Right ventricle myocardium superior (tissue), 1 donor: ENCODE results near the gene ADGRV1. TPM values are rescaled to one million over a fixed set of nuclear protein-coding genes. Genes with fewer than 3 reads are reported as not detected.

ENCODE experiments used
- ATAC-seq: fragments of 200-7000 bp; cut with Tn5 transposase; one replicate; pipeline ENCODE4 v1.9.1; 2020; ENCODE audit warnings: mild to moderate bottlenecking; ENCODE audit not compliant: poor library complexity
- DNase-seq: peaks from one replicate; pipeline ENCODE4 v3.0.0-alpha.2; 2020
- intact Hi-C: fragments of 100-400 bp; cut with DNase I; formaldehyde crosslinking; loops from one replicate; pipeline ENCODE4 v1.11.2; 2022
- total RNA-seq: library from RNA; stranded (reverse); fragmentation: NEBNext Ultra II Directional; extraction: Animal tissue kit (Norgen Biotek cat#: 25700); gene quantifications from one replicate; pipeline ENCODE4 v1.2.1, GENCODE V29; 2021
- donor health status: DM: no; HTN: yes; CAD: no; lungs with severe emphysema.

Gene ADGRV1
- total RNA-seq, 1 donor from 2014 or later, result not detected

DNA sequence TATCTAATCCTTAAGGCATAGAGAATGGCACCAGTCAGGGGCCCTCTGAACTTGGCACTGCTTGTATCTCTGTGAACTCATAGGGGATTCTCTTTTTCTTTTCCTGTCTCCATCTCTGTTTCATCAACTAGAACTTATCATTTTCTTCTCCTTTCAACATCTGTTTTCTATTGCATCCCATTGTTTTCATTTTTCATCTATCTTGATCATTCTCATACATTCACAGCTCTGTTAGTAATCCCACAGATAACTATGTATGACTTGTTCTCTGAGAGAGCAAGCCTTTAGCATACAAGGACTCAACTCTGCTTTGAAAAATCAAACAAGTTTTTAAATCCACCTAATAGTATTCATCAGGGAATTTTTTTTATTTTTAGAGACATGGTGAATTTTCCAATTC, 560.2 kb downstream of the ADGRV1 start:
- no peak for DNase-seq
- intact Hi-C loops, result no loop called here
- ATAC-seq, result no peak

DNA sequence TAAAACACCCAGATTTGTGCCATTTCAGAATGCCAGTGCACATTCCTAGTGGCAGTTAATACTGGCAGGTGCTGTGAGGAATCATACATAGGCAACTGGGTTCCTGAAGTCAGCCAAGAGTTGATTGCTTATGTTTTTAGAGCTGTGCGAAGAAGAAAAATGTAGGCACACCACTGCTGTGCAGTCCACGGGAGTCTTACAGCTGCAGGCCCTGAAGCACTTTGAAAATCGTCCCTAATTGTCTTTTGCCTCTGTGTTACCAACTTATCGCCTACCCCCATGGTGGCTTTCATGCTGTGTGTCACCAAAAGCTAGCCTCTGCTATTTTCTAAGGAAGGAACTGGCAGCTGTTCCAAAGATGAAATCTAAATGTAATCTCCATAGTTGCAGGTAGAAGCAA, 560.6 kb downstream of the ADGRV1 start:
- intact Hi-C loops, result no loop called here
- ATAC-seq (no peak), DNase-seq (no peak)

DNA sequence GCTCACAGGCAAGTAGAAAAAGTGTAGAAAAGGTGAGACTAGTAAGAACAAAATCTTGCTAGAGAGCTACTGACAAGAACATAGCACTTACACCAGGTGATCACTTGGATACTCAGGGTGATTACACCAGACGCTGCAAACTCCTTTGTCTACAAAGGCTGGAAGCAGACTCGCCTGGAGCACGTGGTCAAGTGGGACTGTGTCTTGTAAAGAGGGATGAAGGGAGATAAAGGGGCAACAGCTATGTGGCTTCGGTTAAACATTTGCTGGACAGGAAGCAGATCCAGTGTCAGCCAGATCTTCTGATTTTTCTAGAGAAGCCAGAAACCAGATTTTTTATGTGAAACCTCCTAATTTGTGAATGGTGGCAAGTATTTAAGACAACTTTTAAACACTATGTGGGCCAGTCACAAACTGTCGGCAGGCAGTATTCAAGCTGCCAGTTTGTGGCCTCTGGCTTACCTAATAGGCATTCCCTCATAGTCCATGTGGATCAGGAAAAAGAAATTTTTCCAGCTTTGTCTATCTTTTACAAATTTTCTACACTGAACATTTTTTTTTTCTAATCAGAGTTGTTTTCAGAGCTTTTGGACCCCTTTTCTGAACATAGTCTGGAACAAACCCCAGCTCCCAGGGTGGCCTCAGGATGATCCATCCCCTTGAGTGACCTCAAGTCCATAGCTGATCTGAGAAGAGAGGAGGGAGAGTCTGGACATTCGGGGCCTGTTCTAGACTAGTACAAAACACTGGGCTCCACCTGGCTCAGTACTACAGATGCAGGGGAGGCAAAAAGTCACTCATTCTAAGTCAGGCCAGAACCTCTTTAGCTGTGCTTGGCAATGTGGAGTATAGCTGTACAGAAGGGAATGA, 561.6 kb downstream of the ADGRV1 start:
- ATAC-seq (peak; percentile 77), DNase-seq (no peak)
- intact Hi-C loops, result loop anchor here (10.0 kb wide), 1 partner anchor 95 kb away; no protein-coding TSS in a partner anchor

DNA sequence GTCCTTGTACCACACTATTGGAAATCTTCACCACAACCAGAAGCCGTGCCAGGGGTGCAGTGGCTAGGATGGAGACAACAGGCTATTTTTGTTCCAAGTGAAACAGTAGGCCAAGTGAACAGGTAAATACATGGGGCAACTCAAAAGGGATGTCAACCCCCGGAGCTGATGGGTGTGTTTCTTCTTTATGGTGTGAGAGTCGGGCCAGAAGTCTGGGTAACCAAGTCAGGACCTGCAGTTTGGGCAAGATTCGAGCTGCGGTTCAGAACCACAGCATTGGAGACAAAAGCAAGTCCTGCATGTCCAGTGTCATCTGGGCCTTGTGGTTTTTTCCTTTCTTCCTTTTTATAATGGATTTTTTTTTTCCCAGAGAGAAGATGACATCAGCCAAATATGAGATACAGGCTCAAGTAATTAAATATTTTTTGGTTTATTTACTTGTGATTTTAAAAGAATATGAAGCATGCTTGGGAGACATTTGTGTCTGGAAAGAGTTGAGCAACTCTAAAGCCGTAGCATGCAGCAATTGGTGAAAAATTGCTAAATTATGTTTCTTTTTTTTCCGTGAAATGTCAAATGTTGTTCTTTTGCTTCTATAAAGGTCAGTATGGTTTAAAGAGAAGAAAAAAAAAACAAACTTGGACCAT, 562.9 kb downstream of the ADGRV1 start:
- intact Hi-C loops, result loop anchor here (10.0 kb wide), 1 partner anchor 93 kb away; no protein-coding TSS in a partner anchor
- no peak for DNase-seq
- peak; percentile 3 for ATAC-seq

DNA sequence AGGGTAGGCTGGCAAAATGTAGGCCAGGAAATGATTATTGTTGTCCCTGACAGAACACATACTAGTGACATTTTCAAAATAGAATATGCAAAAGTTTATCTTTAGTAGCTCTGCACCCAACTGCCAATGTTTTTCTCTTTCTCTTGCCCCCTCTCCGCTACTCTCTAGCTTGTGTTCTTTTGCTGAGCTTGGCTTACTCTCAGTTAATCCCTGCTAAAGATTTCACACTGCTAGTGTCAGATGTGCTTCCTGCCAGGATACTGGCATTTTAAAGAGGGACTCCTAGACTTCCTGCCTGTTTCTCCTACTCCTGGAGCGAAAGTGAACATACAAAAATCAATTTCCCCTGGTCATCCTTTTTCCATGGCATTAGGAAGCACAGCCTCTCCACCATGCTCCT, 564.1 kb downstream of the ADGRV1 start:
- intact Hi-C loops, result loop anchor here (10.0 kb wide), 1 partner anchor 92 kb away; no protein-coding TSS in a partner anchor
- ATAC-seq, result peak; percentile 30
- DNase-seq, result no peak

DNA sequence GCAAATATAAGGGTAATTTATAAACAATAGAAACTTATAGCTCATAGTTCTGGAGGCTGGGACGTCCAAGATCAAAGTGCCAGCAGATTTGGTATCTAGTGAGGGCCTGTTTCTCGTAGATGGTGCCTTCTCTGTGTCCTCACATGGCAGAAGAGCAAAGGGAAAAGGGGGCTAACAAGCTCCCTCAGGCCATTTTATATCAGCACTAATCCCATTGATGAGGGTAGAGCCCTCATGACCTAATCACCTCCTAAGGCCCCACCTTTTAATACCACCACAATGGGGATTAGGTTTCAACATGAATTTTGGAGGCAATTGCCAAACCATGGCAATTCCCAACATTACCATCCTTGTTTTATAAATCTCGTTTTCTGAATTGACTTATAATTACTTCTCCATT, 564.7 kb downstream of the ADGRV1 start:
- ATAC-seq, result no peak
- intact Hi-C loops, result loop anchor here (10.0 kb wide), 1 partner anchor 92 kb away; no protein-coding TSS in a partner anchor
- no peak for DNase-seq

- ATAC-seq (no peak), DNase-seq (no peak)
- intact Hi-C loops, result loop anchor here (10.0 kb wide), 1 partner anchor 91 kb away; no protein-coding TSS in a partner anchor
Measured at GRCh38 chr5:91123901-91124300, 565.3 kb downstream of the ADGRV1 start.

DNA sequence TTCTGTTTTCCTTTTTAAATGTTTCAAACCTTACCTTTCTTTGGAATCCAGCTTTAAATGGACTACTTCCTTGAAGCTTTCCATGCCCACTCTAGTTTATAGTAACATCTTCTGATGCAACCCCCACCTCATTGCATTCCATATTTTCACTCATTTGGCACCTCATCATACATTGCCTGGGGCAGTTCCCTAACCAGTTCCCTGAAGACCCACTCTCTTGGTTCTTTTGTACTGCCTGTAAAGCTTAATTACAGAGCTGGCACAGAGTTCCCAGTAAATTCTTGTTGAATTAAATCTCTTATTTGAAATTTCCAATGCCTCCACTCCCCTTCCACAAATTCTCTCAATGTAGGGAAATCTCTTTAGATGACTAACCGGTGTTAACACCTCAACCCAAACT, 567.3 kb downstream of the ADGRV1 start:
- intact Hi-C loops, result loop anchor here (10.0 kb wide), 1 partner anchor 89 kb away; no protein-coding TSS in a partner anchor
- ATAC-seq, result no peak
- no peak for DNase-seq

DNA sequence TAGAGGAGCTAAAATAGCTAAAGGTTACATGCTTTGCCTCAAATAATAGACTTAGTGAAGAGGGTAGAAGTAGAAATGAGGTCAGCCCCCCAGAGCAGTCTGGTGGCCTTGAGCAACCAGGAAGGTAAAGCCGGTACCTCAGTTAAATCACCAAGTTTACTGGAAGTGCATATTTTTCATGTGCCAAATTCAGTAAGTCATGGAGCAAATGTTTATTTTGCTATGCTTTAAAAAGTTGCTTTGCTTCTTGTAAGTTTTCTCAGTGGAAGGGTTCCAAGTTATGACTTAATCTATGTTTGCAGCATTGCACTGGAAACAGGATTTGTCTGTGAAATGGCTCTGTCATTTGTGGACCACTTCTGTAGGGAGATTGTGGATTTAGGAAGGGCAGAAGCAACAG, 567.9 kb downstream of the ADGRV1 start:
- intact Hi-C loops, result loop anchor here (10.0 kb wide), 1 partner anchor 88 kb away; no protein-coding TSS in a partner anchor
- DNase-seq, result no peak
- ATAC-seq, result peak; percentile 50

- no peak for ATAC-seq
- intact Hi-C loops, result loop anchor here (10.0 kb wide), 1 partner anchor 88 kb away; no protein-coding TSS in a partner anchor
- no peak for DNase-seq
Measured at GRCh38 chr5:91126888-91127287, 568.3 kb downstream of the ADGRV1 start.

GRCh38 chr5:91127456-91128081, 569.0 kb downstream of the ADGRV1 start:
- DNase-seq (no peak), ATAC-seq (no peak)
- intact Hi-C loops, result loop anchor here (10.0 kb wide), 1 partner anchor 87 kb away; no protein-coding TSS in a partner anchor

DNA sequence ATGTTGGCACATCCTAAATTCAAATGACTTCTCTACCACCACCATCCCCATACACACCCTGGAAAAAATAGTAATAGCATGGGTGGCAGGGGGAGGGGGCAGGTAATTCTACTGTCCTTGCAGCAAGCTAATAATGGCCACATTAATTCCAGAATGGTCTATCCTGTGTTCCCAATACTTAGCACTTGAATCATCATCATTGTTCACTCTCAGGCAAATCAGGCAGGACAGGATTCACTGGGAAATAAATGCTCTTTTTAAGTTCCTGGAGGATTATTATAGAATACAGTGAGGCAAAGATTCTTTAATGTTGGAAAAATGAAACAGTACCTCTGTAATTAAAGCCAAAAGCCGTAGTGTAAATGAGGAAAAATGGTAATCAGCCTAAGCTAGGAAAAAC, 570.0 kb downstream of the ADGRV1 start:
- DNase-seq (no peak), ATAC-seq (no peak)
- intact Hi-C loops, result loop anchor here (10.0 kb wide), 1 partner anchor 86 kb away; no protein-coding TSS in a partner anchor

GRCh38 chr5:91129748-91130147, 571.2 kb downstream of the ADGRV1 start:
- intact Hi-C loops, result loop anchor here (10.0 kb wide), 1 partner anchor 85 kb away; no protein-coding TSS in a partner anchor
- DNase-seq, result no peak
- no peak for ATAC-seq

DNA sequence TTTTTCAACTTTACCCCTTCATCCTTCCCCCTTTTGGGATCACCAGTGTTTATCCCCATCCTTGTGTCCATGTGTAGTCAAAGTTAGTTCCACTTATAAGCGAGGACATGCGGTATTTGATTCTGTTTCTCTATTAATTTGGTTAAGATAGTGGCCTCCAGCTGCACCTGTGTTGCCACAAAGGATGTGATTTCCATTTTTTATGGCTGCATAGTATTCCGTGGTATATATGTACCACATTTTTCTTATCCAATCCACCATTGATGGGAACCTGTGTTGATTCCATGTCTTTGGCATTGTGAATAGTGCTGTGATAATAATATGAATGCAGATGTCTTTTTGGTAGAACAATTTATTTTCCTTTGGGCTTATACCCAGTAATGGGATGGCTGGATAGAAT, 572.2 kb downstream of the ADGRV1 start:
- intact Hi-C loops, result no loop called here
- no peak for DNase-seq
- ATAC-seq, result no peak

- intact Hi-C loops, result no loop called here
- DNase-seq, result no peak
- ATAC-seq, result no peak
Measured at GRCh38 chr5:91132550-91132949, 574.0 kb downstream of the ADGRV1 start.

DNA sequence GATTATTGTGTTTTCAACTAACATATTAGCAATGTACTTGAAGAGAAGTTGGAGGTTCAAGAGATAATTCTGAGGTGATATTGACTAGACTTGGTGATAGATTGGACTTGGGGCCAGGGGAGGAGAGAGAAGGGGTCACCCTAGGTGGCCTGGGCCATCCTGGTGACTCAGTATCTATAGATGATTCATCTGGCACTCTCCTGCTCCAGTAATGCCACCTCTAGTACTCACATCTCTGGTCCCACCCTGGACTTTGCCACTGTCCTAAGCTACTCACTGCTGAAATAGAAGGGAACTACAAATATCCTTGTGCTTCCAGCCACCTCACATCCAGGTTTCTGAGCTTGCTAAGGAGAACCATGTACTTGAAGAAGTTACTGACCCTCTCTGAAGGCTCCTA, 574.6 kb downstream of the ADGRV1 start:
- DNase-seq, result no peak
- no peak for ATAC-seq
- intact Hi-C loops, result no loop called here

DNA sequence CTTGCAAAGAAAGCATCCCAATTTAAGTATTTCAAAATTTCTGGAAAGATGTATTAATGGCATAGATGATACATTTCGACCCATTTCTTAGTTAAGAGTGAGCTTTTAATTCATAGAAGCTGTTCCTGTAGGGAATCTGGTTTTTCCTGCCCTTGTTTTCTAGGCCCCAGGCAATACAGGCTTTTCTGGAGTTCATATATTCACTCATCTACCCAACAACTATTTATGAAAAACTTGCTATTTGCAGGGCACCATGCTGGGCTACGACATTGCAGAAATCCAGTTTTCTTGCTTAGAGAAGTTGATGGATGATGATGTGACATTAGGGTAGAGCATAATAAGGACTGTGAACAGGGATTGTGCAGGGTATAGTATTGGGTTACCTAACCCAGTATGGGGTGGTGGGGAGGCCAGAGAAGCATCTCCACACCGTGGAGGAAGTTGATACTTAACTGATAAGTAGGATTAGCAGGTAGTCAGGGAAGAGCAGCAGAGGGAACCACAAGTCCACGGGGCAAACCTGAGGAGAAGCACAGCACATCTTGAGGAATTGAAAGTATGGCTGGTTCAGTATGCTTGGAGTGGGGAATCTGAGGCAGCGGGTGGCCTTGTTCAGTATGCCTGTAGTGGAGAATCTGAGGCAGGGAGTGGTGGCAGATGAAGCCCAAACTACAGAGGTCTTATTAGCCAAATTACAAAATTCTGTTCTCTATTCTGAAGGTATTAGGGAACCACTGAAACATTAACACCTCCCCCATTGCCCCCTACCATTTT, 577.1 kb downstream of the ADGRV1 start:
- ATAC-seq, result no peak
- no peak for DNase-seq
- intact Hi-C loops, result no loop called here

DNA sequence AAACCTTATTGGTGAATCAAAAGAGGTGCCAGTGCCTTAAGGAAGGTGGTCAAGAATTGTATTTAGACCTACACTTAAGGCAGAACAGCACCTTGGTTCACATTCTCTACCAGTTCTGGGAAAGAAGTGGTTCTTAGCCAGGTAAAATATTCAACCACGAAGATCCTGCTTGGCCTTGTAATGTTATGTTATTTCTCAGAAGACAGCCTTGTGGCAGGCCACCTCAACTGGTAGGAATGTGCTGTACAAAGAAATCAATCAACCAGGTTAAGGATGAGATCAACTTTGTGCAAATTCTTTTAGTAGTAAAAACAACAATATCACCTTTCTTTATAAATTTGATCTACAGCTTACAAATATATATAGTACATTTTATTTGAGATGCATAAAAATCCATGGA, 577.7 kb downstream of the ADGRV1 start:
- ATAC-seq (no peak), DNase-seq (no peak)
- intact Hi-C loops, result no loop called here
